NCI-H2227 treated with DMSO at 0.1 percent for 48 hours (cell line): ENCODE results near the gene CGB7.
"Not testable (repeated sequence)": the region's sequence is repeated elsewhere in the genome, so short reads cannot be mapped to it uniquely, and the experiment has no call there.

Experiments used
- DNase-seq: peaks from one replicate; lab custom pipeline; 2025; lab: John Stamatoyannopoulos, UW

The CGB7 gene

DNA sequence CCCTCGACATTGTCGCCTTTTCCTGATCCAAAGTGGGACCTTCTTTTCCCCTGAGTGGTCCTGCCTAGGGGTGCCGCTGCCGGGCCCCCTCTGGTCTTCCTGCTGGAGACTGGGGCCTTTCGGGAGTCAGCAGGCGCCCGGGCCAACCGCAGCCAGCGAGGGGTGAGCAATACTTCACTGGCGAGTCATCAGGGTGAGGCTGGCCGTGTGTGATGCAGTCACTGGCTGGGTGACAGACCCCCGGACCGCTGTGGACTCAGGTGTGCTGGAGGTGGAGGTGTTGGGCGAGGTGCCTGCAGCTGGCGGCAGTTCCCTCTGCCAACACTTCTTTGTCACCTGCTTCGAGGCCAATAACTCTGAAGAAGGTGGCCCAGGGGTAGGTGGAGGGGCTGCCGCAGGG lies 15.4 kb downstream of the CGB7 start:
- DNase-seq = no peak

DNA sequence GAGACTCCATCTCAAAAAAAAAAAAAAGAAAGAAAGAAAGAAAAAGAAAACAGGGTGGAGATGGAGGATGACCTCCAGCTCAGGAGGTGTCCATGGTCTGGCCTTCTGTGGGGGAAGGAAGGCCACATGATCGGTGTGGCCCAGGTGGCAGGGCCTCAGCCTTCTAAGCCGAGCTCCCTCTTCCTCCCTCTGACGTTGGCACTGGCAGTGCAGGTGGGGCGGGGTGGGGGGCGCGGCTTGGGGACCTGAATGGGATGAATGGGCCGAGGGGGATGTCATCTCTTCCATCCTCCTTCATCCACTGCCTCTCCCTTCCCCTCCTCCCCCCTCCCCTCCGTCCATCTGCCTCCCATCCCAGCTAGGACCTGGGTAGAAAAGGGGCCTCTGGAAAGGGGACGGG lies 17.8 kb downstream of the CGB7 start:
- DNase-seq = not testable (repeated sequence)

DNA sequence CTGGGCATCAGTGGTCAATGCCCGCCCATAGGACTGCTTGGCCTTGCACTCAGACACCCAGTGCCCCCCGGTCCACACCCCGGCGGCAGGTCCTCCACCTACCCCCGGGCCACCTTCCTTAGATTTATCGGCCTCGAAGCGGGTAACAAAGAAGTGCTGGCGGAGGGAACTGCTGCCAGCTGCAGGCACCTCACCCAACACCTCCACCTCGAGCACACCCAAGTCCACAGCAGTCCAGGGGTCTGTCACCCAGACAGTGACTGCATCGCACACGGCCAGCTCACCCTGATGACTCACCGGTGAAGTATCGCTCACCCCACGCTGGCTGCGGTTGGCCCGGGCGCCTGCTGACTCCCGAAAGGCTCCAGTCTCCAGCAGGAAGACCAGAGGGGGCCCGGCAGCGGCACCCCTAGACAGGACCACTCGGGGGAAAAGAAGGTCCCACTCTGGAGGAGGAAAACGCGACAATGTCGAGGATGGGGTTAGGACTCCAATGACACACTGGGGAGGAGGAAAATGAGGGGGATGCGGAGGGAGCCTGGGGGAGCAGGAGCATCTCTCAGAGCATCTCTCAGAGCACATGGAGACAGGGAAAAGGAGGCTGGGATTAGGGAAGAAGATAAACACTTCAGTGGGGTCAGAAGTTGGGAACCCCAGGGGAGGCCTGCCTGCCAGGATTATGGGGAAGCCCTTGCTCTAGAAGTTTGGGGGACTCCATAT lies 18.8 kb downstream of the CGB7 start:
- DNase-seq = not testable (repeated sequence)

DNA sequence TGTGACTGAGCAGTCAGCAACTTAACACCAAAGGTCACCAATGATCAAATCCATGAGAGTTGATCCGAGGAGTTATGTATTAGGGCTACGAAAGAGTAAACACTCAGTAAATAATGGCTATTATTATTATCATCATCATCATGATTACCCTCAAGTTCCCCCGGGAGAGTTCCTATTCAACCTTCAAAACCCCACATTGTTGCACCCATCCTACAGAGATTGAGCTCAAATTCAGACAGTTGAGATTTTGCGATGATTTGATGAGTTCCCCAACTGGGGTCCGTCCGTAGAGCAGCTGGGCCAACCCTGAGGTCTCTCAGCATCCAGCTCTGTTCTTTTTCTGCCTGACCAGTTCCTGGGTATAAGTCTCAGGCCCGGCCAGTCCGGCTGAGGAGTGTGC lies 19.4 kb downstream of the CGB7 start:
- DNase-seq = not testable (repeated sequence)

DNA sequence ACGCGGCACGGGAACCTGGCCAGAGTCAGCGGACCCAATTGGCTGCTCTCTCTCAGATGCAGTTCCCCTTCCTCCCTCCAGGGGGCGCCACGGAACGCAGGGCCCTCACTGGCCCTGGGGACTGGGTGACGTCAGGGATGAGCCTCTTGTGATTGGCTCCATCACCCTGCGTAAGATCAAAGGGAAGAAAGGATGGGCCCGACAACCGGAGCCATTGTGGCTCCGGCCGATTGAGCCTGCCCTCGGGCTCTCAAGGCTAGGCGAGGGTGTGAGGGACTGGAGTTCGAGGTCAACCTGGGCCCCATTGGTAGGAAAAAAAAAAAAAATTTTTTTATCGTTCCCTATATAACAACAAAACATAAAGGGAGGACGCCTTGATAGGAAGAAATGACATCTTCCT lies 20.7 kb downstream of the CGB7 start, which contains the start of gene CGB1:
Gene CGB1 (minus strand): TSS at position 81 of the 400 bp plus-strand sequence. CDS start 184 bp downstream, outside the sequence.
- DNase-seq = not testable (repeated sequence)

DNA sequence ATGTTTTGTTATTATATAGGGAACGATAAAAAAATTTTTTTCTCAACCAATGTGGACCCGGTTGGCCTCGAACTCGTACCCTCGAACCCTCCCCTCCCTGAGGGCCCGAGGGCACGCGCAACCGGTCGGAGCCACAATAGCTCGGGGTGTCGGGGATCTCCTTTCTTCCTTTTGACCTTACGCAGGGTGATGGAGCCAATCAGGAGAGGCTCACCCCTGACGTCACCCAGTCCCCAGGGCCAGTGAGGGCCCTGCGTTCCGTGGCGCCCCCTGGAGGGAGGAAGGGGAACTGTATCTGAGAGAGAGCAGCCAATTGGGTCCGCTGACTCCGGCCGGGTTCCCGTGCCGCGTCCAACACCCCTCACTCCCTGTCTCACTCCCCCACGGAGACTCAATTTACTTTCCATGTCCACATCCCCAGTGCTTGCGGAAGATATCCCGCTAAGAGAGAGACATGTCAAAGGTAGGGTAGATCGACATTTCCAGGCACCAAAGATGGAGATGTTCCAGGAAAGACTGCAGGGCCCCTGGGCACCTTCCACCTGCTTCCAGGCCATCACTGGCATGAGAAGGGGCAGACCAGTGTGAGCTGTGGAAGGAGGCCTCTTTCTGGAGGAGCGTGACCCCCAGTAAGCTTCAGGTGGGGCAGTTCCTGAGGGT lies 25.8 kb downstream of the CGB7 start, which contains the start of gene CGB2:
Gene CGB2 (plus strand): TSS at position 249 of the 660 bp plus-strand sequence. CDS start 206 bp downstream, at position 455.
- DNase-seq = not testable (repeated sequence)

DNA sequence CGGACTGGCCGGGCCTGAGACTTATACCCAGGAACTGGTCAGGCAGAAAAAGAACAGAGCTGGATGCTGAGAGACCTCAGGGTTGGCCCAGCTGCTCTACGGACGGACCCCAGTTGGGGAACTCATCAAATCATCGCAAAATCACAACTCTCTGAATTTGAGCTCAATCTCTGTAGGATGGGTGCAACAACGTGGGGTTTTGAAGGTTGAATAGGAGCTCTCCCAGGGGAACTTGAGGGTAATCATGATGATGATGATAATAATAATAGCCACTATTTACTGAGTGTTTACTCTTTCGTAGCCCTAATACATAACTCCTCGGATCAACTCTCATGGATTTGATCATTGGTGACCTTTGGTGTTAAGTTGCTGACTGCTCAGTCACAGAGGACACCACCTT lies 27.2 kb downstream of the CGB7 start:
- DNase-seq = not testable (repeated sequence)

DNA sequence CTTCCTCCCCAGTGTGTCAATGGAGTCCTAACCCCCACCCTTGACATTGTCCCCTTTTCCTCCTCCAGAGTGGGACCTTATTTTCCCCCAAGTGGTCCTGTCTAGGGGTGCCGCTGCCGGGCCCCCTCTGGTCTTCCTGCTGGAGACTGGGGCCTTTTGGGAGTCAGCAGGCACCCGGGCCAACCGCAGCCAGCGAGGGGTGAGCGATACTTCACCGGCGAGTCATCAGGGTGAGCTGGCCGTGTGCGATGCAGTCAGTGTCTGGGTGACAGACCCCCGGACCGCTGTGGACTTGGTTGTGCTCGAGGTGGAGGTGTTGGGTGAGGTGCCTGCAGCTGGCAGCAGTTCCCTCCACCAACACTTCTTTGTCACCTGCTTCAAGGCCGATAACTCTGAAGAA lies 27.8 kb downstream of the CGB7 start:
- DNase-seq = not testable (repeated sequence)

DNA sequence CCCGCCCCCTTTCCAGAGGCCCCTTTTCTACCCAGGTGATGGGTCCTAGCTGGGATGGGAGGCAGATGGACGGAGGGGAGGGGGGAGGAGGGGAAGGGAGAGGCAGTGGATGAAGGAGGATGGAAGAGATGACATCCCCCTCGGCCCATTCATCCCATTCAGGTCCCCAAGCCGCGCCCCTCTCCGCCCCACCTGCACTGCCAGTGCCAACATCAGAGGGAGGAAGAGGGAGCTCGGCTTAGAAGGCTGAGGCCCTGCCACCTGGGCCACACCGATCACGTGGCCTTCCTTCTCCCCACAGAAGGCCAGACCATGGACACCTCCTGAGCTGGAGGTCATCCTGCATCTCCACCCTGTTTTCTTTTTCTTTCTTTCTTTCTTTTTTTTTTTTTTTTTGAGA lies 28.9 kb downstream of the CGB7 start:
- DNase-seq = not testable (repeated sequence)

DNA sequence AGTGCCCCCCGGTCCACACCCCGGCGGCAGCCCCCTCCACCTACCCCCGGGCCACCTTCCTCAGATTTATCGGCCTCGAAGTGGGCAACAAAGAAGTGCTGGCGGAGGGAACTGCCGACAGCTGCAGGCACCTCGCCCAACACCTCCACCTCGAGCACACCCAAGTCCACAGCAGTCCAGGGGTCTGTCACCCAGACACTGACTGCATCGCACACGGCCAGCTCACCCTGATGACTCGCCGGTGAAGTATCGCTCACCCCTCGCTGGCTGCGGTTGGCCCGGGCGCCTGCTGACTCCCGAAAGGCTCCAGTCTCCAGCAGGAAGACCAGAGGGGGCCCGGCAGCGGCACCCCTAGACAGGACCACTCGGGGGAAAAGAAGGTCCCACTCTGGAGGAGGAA lies 31.9 kb downstream of the CGB7 start:
- not testable (repeated sequence) for DNase-seq

DNA sequence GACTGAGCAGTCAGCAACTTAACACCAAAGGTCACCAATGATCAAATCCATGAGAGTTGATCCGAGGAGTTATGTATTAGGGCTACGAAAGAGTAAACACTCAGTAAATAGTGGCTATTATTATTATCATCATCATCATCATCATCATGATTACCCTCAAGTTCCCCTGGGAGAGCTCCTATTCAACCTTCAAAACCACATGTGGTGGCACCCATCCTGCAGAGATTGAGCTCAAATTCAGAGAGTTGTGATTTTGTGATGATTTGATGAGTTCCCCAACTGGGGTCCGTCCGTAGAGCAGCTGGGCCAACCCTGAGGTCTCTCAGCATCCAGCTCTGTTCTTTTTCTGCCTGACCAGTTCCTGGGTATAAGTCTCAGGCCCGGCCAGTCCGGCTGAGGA lies 32.5 kb downstream of the CGB7 start:
- DNase-seq = not testable (repeated sequence)

DNA sequence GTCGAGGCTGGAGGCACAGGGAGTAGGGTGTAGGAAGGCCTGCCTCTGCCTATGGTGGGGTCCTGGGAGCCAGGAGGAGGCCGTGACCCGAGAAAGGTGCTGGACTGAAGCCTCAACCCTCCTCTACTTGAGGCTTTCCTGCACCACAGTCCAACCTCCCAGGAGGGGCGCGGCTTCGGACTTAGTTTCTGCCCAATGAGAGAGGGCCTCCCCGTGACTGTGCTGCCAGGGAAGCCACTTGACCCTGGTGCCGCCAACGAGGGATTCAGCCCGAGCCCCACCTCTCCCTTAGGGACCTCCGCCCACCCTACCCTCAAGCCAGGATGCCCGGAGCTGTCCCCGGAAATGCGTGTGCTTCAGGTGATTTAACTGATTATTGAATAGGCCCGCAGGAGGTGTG lies 33.3 kb downstream of the CGB7 start, which contains the start of gene CGB3:
Gene CGB3 (minus strand): TSS at position 101 of the 400 bp plus-strand sequence. CDS start 362 bp downstream, outside the sequence.
- DNase-seq = not testable (repeated sequence)

DNA sequence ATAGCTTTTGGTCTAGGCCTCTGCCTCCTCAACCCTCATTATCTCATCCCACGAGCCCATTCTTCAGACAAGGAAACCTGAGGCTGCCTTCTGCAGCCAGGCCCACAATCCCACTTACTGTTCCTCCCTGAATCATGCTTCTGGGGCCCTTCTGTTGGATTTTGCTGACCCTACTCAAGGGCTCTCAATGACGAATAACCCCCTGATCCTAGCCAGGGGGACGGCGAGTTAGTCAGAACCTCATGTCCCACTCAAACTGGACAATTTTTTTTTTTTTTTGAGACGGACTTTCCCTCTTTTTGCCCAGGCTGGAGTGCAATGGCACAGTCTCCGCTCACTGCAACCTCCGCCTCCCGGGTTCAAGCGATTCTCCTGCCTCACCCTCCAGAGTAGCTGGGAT lies 35.4 kb downstream of the CGB7 start:
- no peak for DNase-seq

DNA sequence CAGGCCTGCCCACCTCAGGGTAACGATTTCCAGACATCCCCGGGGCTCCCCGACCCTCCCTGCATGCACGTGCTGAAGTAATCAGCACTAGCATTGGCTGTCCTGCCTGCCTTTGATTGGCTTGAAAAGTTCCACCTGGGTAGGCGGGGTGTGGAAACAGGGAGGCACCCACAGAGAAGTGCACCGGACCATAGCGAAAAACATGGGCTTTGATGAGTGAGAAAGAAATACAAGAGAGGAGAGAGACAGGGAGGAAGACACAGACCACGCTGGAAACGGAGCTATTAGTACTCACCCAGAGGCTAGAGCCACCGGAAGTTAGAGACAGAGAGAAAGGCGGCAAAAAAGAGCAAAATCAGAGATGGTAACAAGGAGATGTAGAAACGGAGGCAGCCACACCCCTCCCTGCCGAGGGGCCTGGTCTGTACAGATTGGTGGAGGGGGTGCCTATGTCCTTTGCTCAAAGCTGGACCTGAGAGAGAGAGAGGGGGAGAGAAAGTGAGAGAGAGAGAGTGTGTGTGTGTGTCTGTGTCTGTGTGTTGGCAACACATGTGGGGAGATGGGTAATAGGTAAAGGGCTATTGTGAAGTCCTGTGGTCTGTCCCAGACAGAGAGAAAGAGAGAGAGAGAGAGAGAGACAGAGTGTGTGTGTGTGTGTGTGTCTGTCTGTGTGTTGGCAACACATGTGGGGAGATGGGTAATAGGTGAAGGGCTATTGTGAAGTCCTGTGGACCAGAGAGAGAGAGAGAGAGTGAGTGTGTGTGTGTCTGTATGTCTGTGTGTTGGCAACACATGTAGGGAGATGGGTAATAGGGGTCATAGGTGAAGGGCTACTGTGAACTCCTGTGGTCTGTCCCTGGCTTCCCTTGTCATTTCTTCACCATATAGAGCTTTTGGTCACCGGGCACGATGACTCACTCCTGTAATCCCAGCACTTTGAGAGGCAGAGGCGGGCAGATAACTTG lies 36.3 kb downstream of the CGB7 start:
- DNase-seq = no peak

DNA sequence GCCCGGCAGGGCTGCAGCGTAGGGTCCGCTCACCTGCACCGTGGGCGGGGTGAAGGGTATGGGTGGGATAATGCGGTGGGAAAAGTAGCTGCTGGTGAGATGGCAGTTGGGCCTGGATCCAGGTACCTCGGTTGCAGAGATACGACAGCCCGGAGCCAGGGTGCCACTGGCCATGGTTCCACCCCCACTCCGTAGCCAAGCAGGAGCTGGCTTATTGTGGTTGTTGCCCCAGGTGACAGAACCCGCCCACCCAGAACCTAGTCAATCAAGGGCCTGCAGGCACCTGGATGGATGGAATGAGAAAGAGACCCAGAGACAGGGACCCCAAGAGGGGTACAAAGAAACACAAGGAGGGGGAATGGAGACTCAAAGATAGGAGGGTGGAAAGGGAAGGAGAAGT lies 37.2 kb downstream of the CGB7 start:
- DNase-seq = no peak

DNA sequence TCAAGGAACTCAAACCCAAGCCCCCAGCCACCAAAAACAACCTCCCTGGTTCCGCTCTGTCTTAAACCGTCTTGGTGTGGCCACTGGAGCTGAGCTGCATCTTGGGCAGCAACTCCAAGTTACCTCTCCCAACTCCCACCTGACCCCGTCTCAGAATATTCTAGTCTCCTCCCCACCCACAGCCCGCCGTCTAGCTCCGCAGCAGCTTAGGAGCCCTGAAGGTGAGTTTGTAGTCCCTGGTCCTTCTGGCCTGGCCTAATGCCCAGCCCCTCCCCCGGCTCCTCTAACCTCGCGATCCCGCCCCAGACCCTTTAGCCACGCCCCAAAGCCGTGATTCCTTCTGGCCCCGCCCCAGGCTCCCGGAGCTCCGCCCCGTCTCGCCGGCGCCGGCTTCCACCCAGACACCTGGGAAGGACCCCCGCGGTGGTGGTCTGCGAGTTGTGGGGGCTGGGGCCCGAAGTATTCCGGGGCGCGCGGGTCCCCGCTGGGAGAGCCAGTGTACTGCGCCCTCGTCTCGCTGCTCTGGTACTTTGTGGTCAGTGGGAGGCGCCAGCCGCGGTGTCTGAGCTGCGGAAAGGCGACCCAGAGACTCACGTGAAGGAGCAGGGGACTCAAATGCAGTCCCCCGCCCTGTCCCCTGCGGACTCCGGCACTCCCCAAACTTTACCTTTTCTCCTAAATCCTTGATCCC lies 38.2 kb downstream of the CGB7 start:
- DNase-seq = no peak

DNA sequence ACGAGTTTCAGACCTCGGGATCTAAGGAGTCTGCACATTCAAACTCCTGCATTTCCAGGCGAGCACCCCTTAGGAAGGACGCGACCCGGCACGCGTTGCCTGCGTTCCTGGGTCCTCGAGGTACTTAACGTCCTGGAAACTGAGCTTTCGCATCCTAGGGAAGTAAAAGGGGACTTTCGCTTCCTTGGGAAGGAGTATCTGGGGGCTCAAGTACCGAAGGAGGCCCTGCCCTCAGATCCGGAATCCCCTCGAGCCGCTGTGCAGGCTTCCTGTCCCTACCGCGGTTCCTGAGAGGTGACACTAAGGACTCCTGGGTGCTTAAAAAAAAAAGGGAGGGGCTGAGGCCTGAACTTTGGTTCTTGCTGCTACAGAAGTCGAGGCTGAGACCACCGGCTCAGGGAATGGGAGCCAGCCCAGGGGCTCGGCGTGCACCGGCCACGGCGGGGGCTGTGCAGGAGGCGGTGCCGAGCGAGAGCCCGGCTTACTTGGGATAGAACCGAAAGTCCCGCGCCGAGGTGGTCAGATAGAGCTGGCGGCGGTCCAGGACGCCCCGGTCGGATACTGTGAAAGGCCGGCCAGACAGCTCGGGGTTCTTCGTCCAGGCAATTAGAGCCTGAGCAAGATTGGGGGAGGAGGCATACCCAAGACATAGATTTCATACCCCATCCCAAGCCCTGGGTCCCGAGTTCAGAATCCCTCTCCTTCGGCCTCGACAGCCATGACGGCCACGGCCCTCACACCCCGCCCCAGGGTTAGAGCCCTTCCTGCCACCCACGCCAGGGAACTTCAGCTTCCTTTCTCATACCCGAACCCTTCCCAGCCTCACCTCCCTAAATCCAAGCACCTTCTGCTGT lies 38.9 kb downstream of the CGB7 start:
- DNase-seq = not testable (repeated sequence)

DNA sequence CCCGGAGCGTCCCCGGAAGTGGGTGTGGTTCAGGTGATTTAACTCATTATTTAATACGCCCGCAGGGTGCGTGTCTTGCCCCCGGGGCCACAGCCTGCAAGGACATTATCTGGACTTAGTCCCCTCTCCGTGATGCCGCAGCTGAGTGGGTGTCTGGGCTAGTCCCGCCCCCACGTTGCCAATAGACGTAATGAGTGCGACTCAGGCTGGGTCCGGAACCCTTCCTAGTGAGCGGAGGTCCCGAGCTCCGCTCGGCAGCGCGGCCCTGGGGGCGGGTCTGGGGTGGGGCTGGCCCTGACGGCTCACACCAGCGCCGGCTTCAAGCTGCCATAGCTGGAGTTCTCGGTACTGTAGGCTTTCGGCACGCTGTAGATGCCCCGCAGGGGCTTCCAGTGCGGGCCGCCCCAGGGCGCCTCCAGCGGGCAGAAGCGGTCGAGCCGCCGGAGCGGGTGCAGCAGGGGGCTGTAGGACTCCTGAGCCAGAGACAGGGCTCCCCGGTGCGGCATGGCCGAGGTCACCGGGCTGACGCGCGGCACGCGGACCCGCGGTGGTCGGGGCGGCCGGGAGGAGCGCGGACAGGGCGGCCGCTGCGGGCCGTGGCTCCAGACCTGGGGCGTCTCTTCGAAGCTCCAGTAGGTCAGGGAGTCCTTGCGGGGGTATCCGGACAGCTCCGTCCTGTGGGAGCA lies 39.7 kb downstream of the CGB7 start:
- peak; percentile 36 for DNase-seq

DNA sequence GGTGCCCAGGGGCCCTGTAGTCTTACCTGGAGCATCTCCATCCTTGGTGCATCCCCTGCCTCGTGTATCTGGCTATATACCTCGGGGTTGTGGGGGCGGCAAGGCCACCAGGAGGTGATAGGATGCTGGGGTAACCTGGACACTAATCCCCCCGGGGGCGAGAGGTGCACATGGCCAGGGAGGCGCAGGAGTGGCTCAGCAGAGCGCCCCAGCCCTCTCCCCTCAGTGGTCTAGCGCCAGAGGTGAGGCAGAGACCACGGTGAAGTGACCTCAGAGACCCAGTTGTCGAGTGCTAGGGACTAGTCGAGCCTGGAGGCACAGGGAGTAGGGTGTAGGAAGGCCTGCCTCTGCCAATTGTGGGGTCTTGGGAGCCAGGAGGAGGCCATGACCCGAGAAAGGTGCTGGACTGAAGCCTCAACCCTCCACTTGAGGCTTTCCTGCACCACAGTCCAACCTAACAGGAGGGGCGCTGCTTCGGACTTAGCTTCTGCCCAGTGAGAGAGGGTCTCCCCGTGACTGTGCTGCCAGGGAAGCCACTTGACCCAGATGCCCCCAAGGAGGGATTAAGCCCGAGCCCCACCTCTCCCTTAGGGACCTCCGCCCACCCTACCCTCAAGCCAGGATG lies 40.4 kb downstream of the CGB7 start, which contains the start of gene LHB:
Gene LHB (minus strand): TSS at position 51 of the 625 bp plus-strand sequence. CDS start 10 bp downstream, at position 41.
- no peak for DNase-seq
